IPS-18c (cell line): ENCODE data around the gene AGTRAP.

Experiments
- H3K4me3 ChIP-seq: 2 replicates; pipeline ENCODE4 v1.7.0; 2013; ENCODE audit warnings: low read depth, mild to moderate bottlenecking, low read length, moderate library complexity; ENCODE audit not compliant: insufficient read depth
- H3K9me3 ChIP-seq: one replicate; pipeline ENCODE4 v1.6.1; 2013; ENCODE audit warnings: mild to moderate bottlenecking, low read length, moderate library complexity; ENCODE audit not compliant: control insufficient read depth, insufficient read depth

Gene AGTRAP

GRCh38 chr1:11725616-11726015, 10.3 kb upstream of the AGTRAP start:
- Histone ChIP-seq H3K4me3 (no peak overlapping the region), H3K9me3 (no peaks in the 10 kb centered on the region)

- H3K4me3 ChIP-seq: no peak overlapping the region
- no peaks in the 10 kb centered on the region for H3K9me3 ChIP-seq
These were observed 8.8 kb upstream of the AGTRAP start for GRCh38 chr1:11727119-11727518.

GRCh38 chr1:11728126-11728806, 7.7 kb upstream of the AGTRAP start:
- Histone ChIP-seq H3K9me3 (no peaks in the 10 kb centered on the region), H3K4me3 (no peak overlapping the region)

- no peak overlapping the region for H3K4me3 ChIP-seq
- H3K9me3 ChIP-seq: no peaks in the 10 kb centered on the region
These were observed 6.8 kb upstream of the AGTRAP start for GRCh38 chr1:11729155-11729497.

- Histone ChIP-seq H3K9me3 (no peaks in the 10 kb centered on the region), H3K4me3 (no peak overlapping the region)
These were observed 6.2 kb upstream of the AGTRAP start for GRCh38 chr1:11729498-11730428.

DNA sequence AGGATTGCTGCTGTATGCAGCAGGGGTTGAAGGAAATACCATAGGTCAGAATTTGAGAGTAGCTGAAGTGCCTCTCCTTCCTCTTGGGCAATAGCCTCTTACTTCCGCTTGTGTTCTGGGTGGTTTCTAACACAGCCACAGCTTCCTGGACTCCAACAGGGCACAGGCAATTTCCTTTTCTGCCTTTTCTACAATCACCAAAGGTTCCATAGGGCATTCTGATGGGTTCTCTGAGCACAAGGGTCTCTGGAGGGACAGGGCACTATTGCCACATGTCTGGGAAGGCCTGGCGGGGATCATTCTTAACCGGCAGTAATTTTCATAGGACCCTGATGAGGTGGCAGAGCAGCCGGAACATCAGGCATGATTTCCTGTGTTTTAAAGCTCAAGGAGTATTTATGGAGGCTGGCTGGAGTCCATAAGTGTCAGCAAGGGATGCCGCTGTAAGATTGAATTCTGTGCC, 5.5 kb upstream of the AGTRAP start:
- Histone ChIP-seq H3K9me3 (no peaks in the 10 kb centered on the region), H3K4me3 (no peak overlapping the region)

GRCh38 chr1:11731691-11732283, 4.1 kb upstream of the AGTRAP start:
- Histone ChIP-seq H3K4me3 (no peak overlapping the region), H3K9me3 (no peaks in the 10 kb centered on the region)

- H3K9me3 ChIP-seq: no peaks in the 10 kb centered on the region
- no peak overlapping the region for H3K4me3 ChIP-seq
These were observed 2.6 kb upstream of the AGTRAP start for GRCh38 chr1:11733306-11733705.

GRCh38 chr1:11735531-11735853, 444 bp upstream of the AGTRAP start:
- H3K9me3 ChIP-seq: no peaks in the 10 kb centered on the region
- peak overlapping the region; percentile 15; the same call in 1 of the 2 replicates for H3K4me3 ChIP-seq

DNA sequence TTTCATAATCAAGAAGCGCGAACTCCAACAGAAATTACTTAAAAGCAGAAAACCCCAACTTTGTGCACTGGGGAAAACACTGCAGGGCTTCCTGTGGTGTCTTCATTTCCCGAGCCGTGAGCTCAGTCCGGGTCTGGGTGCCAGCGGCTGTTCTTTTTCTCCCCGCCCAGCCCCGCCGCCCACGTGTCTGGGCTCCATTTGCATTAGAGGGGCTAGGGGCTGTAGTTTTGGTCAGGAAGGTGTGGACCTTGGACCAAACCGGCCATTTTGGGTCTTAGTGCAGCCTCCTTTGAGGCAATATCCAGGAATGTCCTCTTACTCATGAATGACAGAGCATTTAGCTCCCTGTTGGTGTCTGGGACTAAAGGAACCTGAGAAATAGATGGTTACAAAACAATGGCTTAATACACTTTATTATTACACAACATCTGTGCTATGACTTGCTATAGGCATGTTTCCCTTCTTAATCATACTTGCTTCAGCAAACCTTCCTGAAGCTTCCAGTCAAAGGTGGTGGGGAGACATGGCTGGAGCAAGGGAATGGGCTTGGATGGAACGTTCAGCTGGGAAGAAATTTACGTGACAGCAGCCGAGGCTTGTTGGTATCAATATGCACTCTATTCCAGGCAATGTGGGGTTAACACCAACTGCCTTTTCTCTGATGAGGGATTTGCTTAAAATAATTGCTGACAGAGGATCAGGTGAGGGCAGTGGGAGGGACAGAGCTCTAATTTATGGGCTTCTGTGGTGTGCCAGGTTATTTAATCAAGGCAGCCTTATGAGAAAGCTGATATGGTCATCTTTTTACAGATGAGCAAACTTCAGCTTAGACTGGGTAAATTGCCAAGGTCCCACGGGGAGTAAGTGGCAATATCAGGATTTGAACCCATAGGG, 1.1 kb downstream of the AGTRAP start:
- no peaks in the 10 kb centered on the region for H3K9me3 ChIP-seq
- H3K4me3 ChIP-seq: peak overlapping the region; percentile 89

DNA sequence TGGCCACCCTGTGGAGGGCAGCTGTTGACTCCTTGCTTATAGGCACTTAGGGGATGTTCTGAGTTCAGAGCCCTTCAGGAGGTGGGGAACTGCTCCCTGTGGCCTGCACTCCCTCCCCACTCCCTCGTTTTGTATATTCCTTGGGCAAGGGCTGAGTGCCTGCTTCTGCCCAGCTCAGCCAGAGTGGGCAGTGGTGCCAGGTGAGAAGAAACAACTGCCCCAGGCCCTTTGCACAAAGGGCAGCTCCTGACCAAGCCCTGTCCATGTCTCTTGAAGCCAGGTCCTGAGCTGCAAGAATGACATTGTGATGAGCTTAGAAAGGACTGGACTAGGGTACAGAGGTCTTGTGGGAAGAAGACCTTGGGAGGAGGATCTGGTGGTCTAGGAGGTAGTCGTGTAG, 2.2 kb downstream of the AGTRAP start:
- H3K9me3 ChIP-seq: no peaks in the 10 kb centered on the region
- H3K4me3 ChIP-seq: no peak overlapping the region

GRCh38 chr1:11738783-11739182, 2.8 kb downstream of the AGTRAP start:
- H3K4me3 ChIP-seq: no peak overlapping the region
- H3K9me3 ChIP-seq: no peaks in the 10 kb centered on the region

GRCh38 chr1:11740258-11741192, 4.6 kb downstream of the AGTRAP start:
- H3K4me3 ChIP-seq: no peak overlapping the region

DNA sequence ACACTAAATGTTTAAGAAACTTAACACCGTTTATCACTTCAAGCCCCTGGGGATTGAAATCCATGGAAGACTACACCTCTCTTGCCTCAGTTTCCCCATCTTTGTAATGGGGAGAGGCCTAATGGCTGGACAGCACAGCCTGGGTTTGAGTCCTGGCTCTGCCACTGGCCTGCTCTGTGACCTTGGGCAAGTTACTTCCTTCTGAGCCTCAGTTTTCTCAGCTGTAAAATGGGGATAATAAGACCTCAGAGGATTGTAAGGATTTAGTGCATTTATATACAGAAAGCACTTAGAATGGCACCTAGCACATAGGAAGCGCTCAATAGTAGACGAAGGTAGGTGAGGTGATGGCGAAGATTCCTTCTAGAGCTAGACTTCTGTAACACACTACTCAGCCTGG, 5.5 kb downstream of the AGTRAP start:
- H3K4me3 ChIP-seq: no peak overlapping the region

More at GRCh38 chr1:11740258-11741192, 4.6 kb downstream of the AGTRAP start:
- no peaks in the 10 kb centered on the region for H3K9me3 ChIP-seq

GRCh38 chr1:11741919-11742558, 6.1 kb downstream of the AGTRAP start:
- no peak overlapping the region for H3K4me3 ChIP-seq
- no peaks in the 10 kb centered on the region for H3K9me3 ChIP-seq

More for the DNA sequence above, 5.5 kb downstream of the AGTRAP start:
- H3K9me3 ChIP-seq: no peaks in the 10 kb centered on the region

GRCh38 chr1:11744287-11744686, 8.4 kb downstream of the AGTRAP start:
- Histone ChIP-seq H3K4me3 (no peak overlapping the region), H3K9me3 (no peaks in the 10 kb centered on the region)
